Measurements from ENCODE around the gene MAP1LC3B.

MAP1LC3B gene

GRCh38 chr16:87345726-87346424, 46.3 kb upstream of the MAP1LC3B start:
- Histone ChIP-seq H4K20me1 (ENCODE audit: insufficient read depth, low read length) (no peaks in the 10 kb centered on the region), H3K9ac (ENCODE audit: low read length) (no peak overlapping the region)

GRCh38 chr16:87346517-87347060, 45.5 kb upstream of the MAP1LC3B start:
- Histone ChIP-seq H3K9ac (ENCODE audit: low read length) (no peak overlapping the region), H3K4me1 (ENCODE audit: insufficient read depth, low read length, severe bottlenecking) (no peaks in the 10 kb centered on the region), H3K36me3 (ENCODE audit: insufficient read depth, low read length) (peaks cover 44% of the 10 kb centered on the region), H3K27me3 (ENCODE audit: insufficient read depth, low read length) (no peaks in the 10 kb centered on the region), H3F3A (ENCODE audit: insufficient read depth, low read length) (no peaks in the 10 kb centered on the region), H3K4me2 (ENCODE audit: low read length) (no peak overlapping the region), H4K20me1 (ENCODE audit: insufficient read depth, low read length) (no peaks in the 10 kb centered on the region), H2AFZ (ENCODE audit: low read length) (no peak overlapping the region), H3K4me3 (ENCODE audit: low read depth, low read length, poor library complexity, severe bottlenecking) (no peak overlapping the region), H3K9me3 (ENCODE audit: low read length) (no peaks in the 10 kb centered on the region), H3K79me2 (ENCODE audit: insufficient read depth, low read length) (no peaks in the 10 kb centered on the region), H3K9me2 (ENCODE audit: low read depth, low read length) (no peaks in the 10 kb centered on the region), H3K27ac (ENCODE audit: low read depth, low read length, poor library complexity, severe bottlenecking) (no peak overlapping the region)
- TF ChIP-seq EZH2 (IDR thresholded peaks at IDR 0.05; ENCODE audit: borderline replicate concordance, low read length), result no peak
- no peak for TF ChIP-seq CTCF (IDR thresholded peaks at IDR 0.05; ENCODE audit: low read length)

More at GRCh38 chr16:87345726-87346424, 46.3 kb upstream of the MAP1LC3B start:
- no peak overlapping the region for H3K4me3 ChIP-seq (ENCODE audit: low read depth, low read length, poor library complexity, severe bottlenecking)
- TF ChIP-seq EZH2 (IDR thresholded peaks at IDR 0.05; ENCODE audit: borderline replicate concordance, low read length) (no peak), CTCF (IDR thresholded peaks at IDR 0.05; ENCODE audit: low read length) (no peak)
- no peak overlapping the region for H2AFZ ChIP-seq (ENCODE audit: low read length)
- H3K36me3 ChIP-seq (ENCODE audit: insufficient read depth, low read length), result peaks cover 48% of the 10 kb centered on the region
- H3K27me3 ChIP-seq (ENCODE audit: insufficient read depth, low read length), result no peaks in the 10 kb centered on the region
- H3K9me3 ChIP-seq (ENCODE audit: low read length), result no peaks in the 10 kb centered on the region
- no peak overlapping the region for H3K27ac ChIP-seq (ENCODE audit: low read depth, low read length, poor library complexity, severe bottlenecking)
- no peaks in the 10 kb centered on the region for H3K79me2 ChIP-seq (ENCODE audit: insufficient read depth, low read length)
- no peaks in the 10 kb centered on the region for H3K9me2 ChIP-seq (ENCODE audit: low read depth, low read length)
- no peaks in the 10 kb centered on the region for H3K4me1 ChIP-seq (ENCODE audit: insufficient read depth, low read length, severe bottlenecking)
- no peak overlapping the region for H3K4me2 ChIP-seq (ENCODE audit: low read length)
- H3F3A ChIP-seq (ENCODE audit: insufficient read depth, low read length), result no peaks in the 10 kb centered on the region

- Histone ChIP-seq H3K27ac (ENCODE audit: low read depth, low read length, poor library complexity, severe bottlenecking) (no peak overlapping the region), H3K36me3 (ENCODE audit: insufficient read depth, low read length) (peaks cover 29% of the 10 kb centered on the region; the same call in 1 of the 2 replicates), H4K20me1 (ENCODE audit: insufficient read depth, low read length) (no peaks in the 10 kb centered on the region)
Observed at GRCh38 chr16:87347932-87348615, 44.1 kb upstream of the MAP1LC3B start.

More at GRCh38 chr16:87347932-87348615, 44.1 kb upstream of the MAP1LC3B start:
- Histone ChIP-seq H3K27me3 (ENCODE audit: insufficient read depth, low read length) (no peaks in the 10 kb centered on the region), H3K9me3 (ENCODE audit: low read length) (no peaks in the 10 kb centered on the region), H3K79me2 (ENCODE audit: insufficient read depth, low read length) (no peaks in the 10 kb centered on the region), H3K9me2 (ENCODE audit: low read depth, low read length) (no peaks in the 10 kb centered on the region), H3K4me2 (ENCODE audit: low read length) (no peak overlapping the region), H3K9ac (ENCODE audit: low read length) (no peak overlapping the region), H2AFZ (ENCODE audit: low read length) (no peak overlapping the region), H3K4me1 (ENCODE audit: insufficient read depth, low read length, severe bottlenecking) (no peaks in the 10 kb centered on the region), H3K4me3 (ENCODE audit: low read depth, low read length, poor library complexity, severe bottlenecking) (no peak overlapping the region), H3F3A (ENCODE audit: insufficient read depth, low read length) (no peaks in the 10 kb centered on the region)
- no peak for TF ChIP-seq EZH2 (IDR thresholded peaks at IDR 0.05; ENCODE audit: borderline replicate concordance, low read length)
- TF ChIP-seq CTCF (IDR thresholded peaks at IDR 0.05; ENCODE audit: low read length), result peak; percentile 14; the same call in 1 of the 2 replicates

Measured in OCI-LY1 (cell line).